ENCODE data around the gene PRR12. TPM values are rescaled to one million over a fixed set of nuclear protein-coding genes. Genes with fewer than 3 reads are reported as not detected.

Gene PRR12
- total and polyA plus RNA-seq, 9 of the 15 experiments (the other 6 are each of a cell fraction or from before 2014, with no cell fraction given) = 0.01 to 21.1 (median 0.98) TPM

DNA sequence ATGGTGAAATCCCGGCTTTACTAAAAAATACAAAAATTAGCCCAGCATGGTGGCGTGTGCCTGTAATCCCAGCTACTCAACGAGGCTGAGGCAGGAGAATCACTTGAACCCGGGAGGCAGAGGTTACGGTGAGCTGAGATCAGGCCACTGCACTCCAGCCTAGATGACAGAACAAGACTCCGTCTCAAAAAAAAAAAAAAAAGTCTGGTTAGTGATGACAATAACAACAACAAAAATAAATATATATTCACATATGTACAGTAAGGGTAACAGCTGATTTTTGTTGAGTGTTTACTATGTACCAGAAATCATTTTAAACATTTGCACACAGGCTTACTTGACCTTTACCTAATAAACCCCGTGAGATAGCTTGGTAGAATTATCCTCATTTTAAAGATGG lies 26.0 kb downstream of the PRR12 start:
- CTCF ChIA-PET (ENCODE audit: low intra/inter-chr PET ratio) = no interaction called here
- H3K36me3 ChIP-seq (ENCODE audit: control insufficient read depth, insufficient read depth, low read length) = peaks cover 76% of the 10 kb centered on the region; the same call in 1 of the 3 replicates
- POLR2A ChIA-PET = interaction anchor here (0.9 to 1.4 kb wide), 3 partner anchors 12 to 25 kb away, joined by 3 to 6 read pairs (median 3); partner anchors contain the start of gene SCAF1
- no TSS peak for BruUV-seq (replicated peaks)
- no peak overlapping the region for H3K4me3 ChIP-seq
- peaks cover 2% of the 10 kb centered on the region for H3K9me1 ChIP-seq (ENCODE audit: control insufficient read depth, insufficient read depth, low read length)
- DNase-seq (ENCODE audit: extremely low read depth in 1 of 4, low spot score in 3 of 4) (no peak), FAIRE-seq (no peak), ATAC-seq (no peak)
- H4K20me1 ChIP-seq (replicated peaks; ENCODE audit: control insufficient read depth, insufficient read depth, low read length) = no peaks in the 10 kb centered on the region; the same call in 1 of the 2 replicates
- TF ChIP-seq, protein P1, sequence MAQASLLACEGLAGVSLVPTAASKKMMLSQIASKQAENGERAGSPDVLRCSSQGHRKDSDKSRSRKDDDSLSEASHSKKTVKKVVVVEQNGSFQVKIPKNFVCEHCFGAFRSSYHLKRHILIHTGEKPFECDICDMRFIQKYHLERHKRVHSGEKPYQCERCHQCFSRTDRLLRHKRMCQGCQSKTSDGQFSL (CRISPR knock-in tag; IDR thresholded peaks at IDR 0.05) = no peak
- TF ChIP-seq, protein P1 (tag; IDR thresholded peaks at IDR 0.05) = no peak
- TF ChIP-seq FOXK2 (conservative IDR thresholded peaks at IDR 0.05 in 1 of 2, IDR thresholded peaks at IDR 0.05 in 1 of 2; ENCODE audit: low read depth in 2 of 2) (no peak), RUNX1 (IDR thresholded peaks at IDR 0.05; ENCODE audit: low read depth) (no peak), ETV6 (IDR thresholded peaks at IDR 0.05; ENCODE audit: borderline replicate concordance in 1 of 2, low read depth in 2 of 2, low read length in 1 of 2) (no peak), ETV6 (CRISPR knock-in tag; IDR thresholded peaks at IDR 0.05; ENCODE audit: borderline replicate concordance) (no peak)
- peaks cover 0 to 10% of the 10 kb centered on the region in 2 experiments; a peak in 2 of 5 replicates for H3K4me1 ChIP-seq (replicated peaks in 1 of 2; ENCODE audit: control insufficient read depth in 2 of 2, insufficient read depth in 2 of 2, low read length in 2 of 2)
- in situ Hi-C loops (cut with MboI) = no loop called here
- whole genome bisulfite sequencing (ENCODE audit: insufficient coverage, low coverage, missing lambda C conversion rate) = 91% methylated on average over 7 of the region's 7 CpGs
- H3K27me3 ChIP-seq (ENCODE audit: control insufficient read depth in 2 of 2, insufficient read depth in 2 of 2, low read length in 2 of 2) = no peaks in the 10 kb centered on the region
- intact Hi-C loops (cut with micrococcal nuclease) = no loop called here
- no peak overlapping the region for H3K27ac ChIP-seq (ENCODE audit: extremely low read depth, low read depth, low read length)
- no peak overlapping the region for H3K4me2 ChIP-seq (ENCODE audit: insufficient read depth, low read length)
- no peak overlapping the region for H2AFZ ChIP-seq (ENCODE audit: low read depth, low read length)
- peaks cover 3% of the 10 kb centered on the region; the same call in 1 of the 3 replicates for H3K79me2 ChIP-seq (ENCODE audit: control insufficient read depth, insufficient read depth, low read length)
- H3K9me3 ChIP-seq (replicated peaks; ENCODE audit: control insufficient read depth, insufficient read depth, low read depth, low read length) = no peaks in the 10 kb centered on the region
- no peak overlapping the region for H3K9ac ChIP-seq (ENCODE audit: insufficient read depth in 1 of 2, low read depth in 2 of 2, low read length in 2 of 2)

Data from K562 (cell line).